A549 (cell line): ENCODE data around the gene LINC01488.

Experiments used
- CEBPB ChIP-seq, 2 experiments: fragments of >200 bp in 1 of 2; sonication (Bioruptor Twin) in 1 of 2; formaldehyde crosslinking in 1 of 2; IDR thresholded peaks; 2 replicates each; pipeline ENCODE4 v1.6.1; 2012 to 2016
- CTCF ChIP-seq: fragments of >200 bp; sonication (Bioruptor Twin); formaldehyde crosslinking; IDR thresholded peaks from 3 replicates; pipeline ENCODE4 v1.5.1; 2016
- EHMT2 ChIP-seq: fragments of 200-600 bp; sonication (generic); IDR thresholded peaks from 2 replicates; pipeline ENCODE4 v1.6.1; 2016; ENCODE audit warnings: antibody characterized with exemption, low read depth, mild to moderate bottlenecking, moderate library complexity
- EP300 ChIP-seq, 2 experiments: fragments of >200 bp; sonication (Bioruptor Twin); formaldehyde crosslinking; IDR thresholded peaks; 2 replicates in 1 of 2; 3 replicates in 1 of 2; pipeline ENCODE4 v1.6.1; 2016 to 2017
- ESRRA ChIP-seq: fragments of 150-350 bp; IDR thresholded peaks from 2 replicates; pipeline ENCODE4 v1.6.1; 2014; ENCODE audit warnings: mild to moderate bottlenecking, low read length, borderline replicate concordance
- MAFK ChIP-seq: fragments of 450-650 bp; IDR thresholded peaks from 2 replicates; pipeline ENCODE4 v1.6.1; 2014; ENCODE audit not compliant: partially characterized antibody
- MAX ChIP-seq: IDR thresholded peaks from 2 replicates; pipeline ENCODE4 v1.6.1; 2012
- NFE2L2 ChIP-seq: fragments of 150-350 bp; conservative IDR thresholded peaks from 2 replicates; pipeline ENCODE4 v1.6.1; 2014; ENCODE audit warnings: low read length
- ZC3H11A ChIP-seq: fragments of 450-650 bp; IDR thresholded peaks from 2 replicates; pipeline ENCODE4 v1.6.1; 2014; ENCODE audit warnings: antibody characterized with exemption, mild to moderate bottlenecking

DNA sequence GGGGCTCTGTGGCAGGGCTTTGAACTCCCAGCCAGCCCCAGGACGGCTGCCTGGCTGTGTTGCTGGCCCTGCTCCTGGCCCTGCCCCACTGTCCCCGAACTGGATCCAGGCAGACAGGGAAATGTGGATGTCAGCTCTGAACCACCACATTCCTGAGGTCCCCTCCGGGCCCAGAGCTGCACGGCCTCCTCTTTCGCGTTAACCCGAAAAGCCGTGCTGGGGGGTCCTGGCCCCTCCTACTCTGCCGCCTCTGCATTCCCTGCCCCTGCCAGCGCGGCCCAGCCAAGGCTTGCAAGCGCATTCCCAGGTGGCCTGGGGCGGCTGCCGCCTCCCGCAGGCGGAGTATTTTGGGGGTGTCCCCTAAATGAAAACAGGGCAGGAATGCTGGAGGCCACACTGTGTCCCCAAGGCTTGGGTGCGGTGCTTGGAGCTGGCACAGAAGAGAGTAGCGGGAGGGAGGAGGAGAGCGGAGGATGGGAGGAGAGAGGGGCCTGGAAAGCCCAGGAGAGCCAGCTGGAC, 5.4 kb downstream of the LINC01488 start:
- TF ChIP-seq CTCF: no peak
- no peak for TF ChIP-seq EP300 (IDR thresholded peaks at IDR 0.05)
- TF ChIP-seq ZC3H11A: no peak
- TF ChIP-seq ESRRA: no peak
- no peak for TF ChIP-seq MAFK
- no peak for TF ChIP-seq MAX
- TF ChIP-seq EHMT2: no peak
- no peak for TF ChIP-seq NFE2L2
- no peak for TF ChIP-seq CEBPB (IDR thresholded peaks at IDR 0.05)
